DMS 273 (cell line): ENCODE measurements around the gene ZNF236.

Source experiments
- DNase-seq: peaks from one replicate; lab custom pipeline; 2025; ENCODE audit not compliant: unreplicated experiment; lab: John Stamatoyannopoulos, UW

Gene ZNF236

GRCh38 chr18:76905821-76906220 lies 83.5 kb downstream of the ZNF236 start:
- DNase-seq: no peak

GRCh38 chr18:76908277-76908676 lies 85.9 kb downstream of the ZNF236 start:
- DNase-seq: no peak

- DNase-seq: no peak
Observed at GRCh38 chr18:76909439-76909838, 87.1 kb downstream of the ZNF236 start.

- DNase-seq: no peak
Observed at GRCh38 chr18:76911440-76911839, 89.1 kb downstream of the ZNF236 start.

- no peak for DNase-seq
Observed at GRCh38 chr18:76913583-76913982, 91.2 kb downstream of the ZNF236 start.

- no peak for DNase-seq
Observed at GRCh38 chr18:76914314-76914713, 92.0 kb downstream of the ZNF236 start.

- no peak for DNase-seq
Observed at GRCh38 chr18:76914796-76915195, 92.4 kb downstream of the ZNF236 start.

GRCh38 chr18:76915456-76915855 lies 93.1 kb downstream of the ZNF236 start:
- no peak for DNase-seq

- no peak for DNase-seq
Observed at GRCh38 chr18:76920974-76921373, 98.6 kb downstream of the ZNF236 start.

- DNase-seq: peak; percentile 48
Observed at GRCh38 chr18:76922107-76922506, 99.8 kb downstream of the ZNF236 start.

GRCh38 chr18:76923485-76924085 lies 101.2 kb downstream of the ZNF236 start:
- DNase-seq: peak; percentile 39

GRCh38 chr18:76925501-76925900 lies 103.1 kb downstream of the ZNF236 start:
- DNase-seq: no peak

- DNase-seq: no peak
Observed at GRCh38 chr18:76927223-76927725, 104.9 kb downstream of the ZNF236 start.

GRCh38 chr18:76928179-76928868 lies 106.0 kb downstream of the ZNF236 start:
- DNase-seq: no peak

GRCh38 chr18:76931171-76931570 lies 108.8 kb downstream of the ZNF236 start:
- DNase-seq: no peak

GRCh38 chr18:76932026-76932819 lies 109.9 kb downstream of the ZNF236 start:
- DNase-seq: no peak

- no peak for DNase-seq
Observed at GRCh38 chr18:76935722-76936337, 113.5 kb downstream of the ZNF236 start.

- DNase-seq: no peak
Observed at GRCh38 chr18:76936877-76937276, 114.5 kb downstream of the ZNF236 start.

GRCh38 chr18:76937597-76937996 lies 115.2 kb downstream of the ZNF236 start:
- DNase-seq: no peak

GRCh38 chr18:76938619-76939018 lies 116.3 kb downstream of the ZNF236 start:
- no peak for DNase-seq

GRCh38 chr18:76941284-76941683 lies 118.9 kb downstream of the ZNF236 start:
- no peak for DNase-seq
